Gastroesophageal sphincter (tissue), 3 donors: ENCODE results near the gene PLXDC2.

Experiments used
- EP300 ChIP-seq: sonication (generic); formaldehyde crosslinking; IDR thresholded peaks from one replicate; pipeline ENCODE4 v1.6.1; 2017; ENCODE audit warnings: antibody characterized with exemption, mild to moderate bottlenecking
- POLR2AphosphoS5 ChIP-seq: sonication (generic); formaldehyde crosslinking; IDR thresholded peaks from one replicate; pipeline ENCODE4 v1.6.1; 2017; ENCODE audit warnings: antibody characterized with exemption
- TF ChIP-seq, protein P1 (sequence below), 4 experiments: fragments of 200-600 bp in 2 of 4; fragments of 450-650 bp in 2 of 4; sonication (generic) in 1 of 4; IDR thresholded peaks; one replicate each; pipeline ENCODE4 v1.5.1; 2017 to 2019; ENCODE audit warnings: antibody characterized with exemption in 4 of 4, mild to moderate bottlenecking in 2 of 4, moderate library complexity in 2 of 4

DNA sequence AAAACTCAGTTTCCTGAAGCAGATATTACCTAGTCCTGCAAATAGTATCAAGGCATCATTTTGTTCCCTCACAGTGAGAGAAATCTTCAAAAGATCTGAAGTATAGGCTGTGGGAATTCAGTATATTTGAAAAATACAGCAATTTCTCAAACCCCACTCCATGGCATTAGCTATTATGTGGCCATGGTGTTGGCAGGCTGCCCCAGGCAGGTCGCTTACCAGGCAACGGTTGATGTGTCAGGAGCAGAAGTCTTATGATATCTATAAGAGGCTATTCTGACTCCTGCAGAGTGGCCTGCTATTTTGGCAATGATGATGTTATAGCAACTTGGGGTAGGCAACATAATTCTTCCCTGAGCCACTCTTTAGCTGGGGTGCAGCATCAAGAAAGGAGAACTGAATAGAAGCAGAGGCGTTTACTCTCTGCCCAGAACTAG lies 187.9 kb downstream of the PLXDC2 start:
- TF ChIP-seq EP300 (no peak), POLR2AphosphoS5 (no peak)
- TF ChIP-seq, protein P1, sequence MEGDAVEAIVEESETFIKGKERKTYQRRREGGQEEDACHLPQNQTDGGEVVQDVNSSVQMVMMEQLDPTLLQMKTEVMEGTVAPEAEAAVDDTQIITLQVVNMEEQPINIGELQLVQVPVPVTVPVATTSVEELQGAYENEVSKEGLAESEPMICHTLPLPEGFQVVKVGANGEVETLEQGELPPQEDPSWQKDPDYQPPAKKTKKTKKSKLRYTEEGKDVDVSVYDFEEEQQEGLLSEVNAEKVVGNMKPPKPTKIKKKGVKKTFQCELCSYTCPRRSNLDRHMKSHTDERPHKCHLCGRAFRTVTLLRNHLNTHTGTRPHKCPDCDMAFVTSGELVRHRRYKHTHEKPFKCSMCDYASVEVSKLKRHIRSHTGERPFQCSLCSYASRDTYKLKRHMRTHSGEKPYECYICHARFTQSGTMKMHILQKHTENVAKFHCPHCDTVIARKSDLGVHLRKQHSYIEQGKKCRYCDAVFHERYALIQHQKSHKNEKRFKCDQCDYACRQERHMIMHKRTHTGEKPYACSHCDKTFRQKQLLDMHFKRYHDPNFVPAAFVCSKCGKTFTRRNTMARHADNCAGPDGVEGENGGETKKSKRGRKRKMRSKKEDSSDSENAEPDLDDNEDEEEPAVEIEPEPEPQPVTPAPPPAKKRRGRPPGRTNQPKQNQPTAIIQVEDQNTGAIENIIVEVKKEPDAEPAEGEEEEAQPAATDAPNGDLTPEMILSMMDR (IDR thresholded peaks at IDR 0.05) = no peak
